Tibial artery (tissue), 4 donors: ENCODE results near the gene PLXNA2.

ENCODE experiments used
- DNase-seq, 2 donors: peaks; one replicate each; pipeline ENCODE4 v3.0.0-alpha.2; 2019
- H3K27ac ChIP-seq, 2 donors: fragments of 200-600 bp; sonication (generic) in 1 of 2; 1 replicate in 1 of 2; 2 replicates in 1 of 2; pipeline ENCODE4 v1.5.1; 2018 to 2019; ENCODE audit warnings: mild to moderate bottlenecking in 1 of 2
- H3K27me3 ChIP-seq, 2 donors: fragments of 200-600 bp; sonication (generic) in 1 of 2; one replicate each; pipeline versions ENCODE4 v1.5.1 to v1.6.0; 2016 to 2019
- H3K36me3 ChIP-seq, 3 donors: fragments of 200-600 bp; sonication (generic) in 2 of 3; one replicate each; pipeline ENCODE4 v1.5.1; 2016 to 2019; ENCODE audit warnings: mild to moderate bottlenecking in 2 of 3
- H3K4me1 ChIP-seq, 4 donors: fragments of 200-600 bp; sonication (generic) in 2 of 4; 1 replicate in 3 of 4; 2 replicates in 1 of 4; pipeline ENCODE4 v1.5.1; 2016 to 2019
- H3K4me3 ChIP-seq, 2 donors: fragments of 200-600 bp; sonication (generic) in 1 of 2; 1 replicate in 1 of 2; 2 replicates in 1 of 2; pipeline ENCODE4 v1.5.1; 2018 to 2019; ENCODE audit warnings: mild to moderate bottlenecking in 2 of 2
- H3K9me3 ChIP-seq, 3 donors: fragments of 200-600 bp; sonication (generic) in 1 of 3; one replicate each; pipeline ENCODE4 v1.5.1; 2016 to 2019
- intact Hi-C: fragments of 100-400 bp; cut with DNase I; formaldehyde crosslinking; loops from one replicate; pipeline ENCODE4 v1.15.0; 2023; ENCODE audit warnings: low total_unique reads
- TF ChIP-seq, protein P1 (sequence below), 2 experiments: fragments of 200-600 bp in 1 of 2; fragments of 450-650 bp in 1 of 2; IDR thresholded peaks; one replicate each; pipeline ENCODE4 v1.5.1; 2017 to 2019; ENCODE audit warnings: antibody characterized with exemption in 2 of 2, mild to moderate bottlenecking in 1 of 2, moderate library complexity in 1 of 2

PLXNA2 gene

GRCh38 chr1:208187499-208188041, 56.6 kb downstream of the PLXNA2 start:
- DNase-seq = no peak
- Histone ChIP-seq H3K27me3 (no peaks in the 10 kb centered on the region), H3K27ac (no peak overlapping the region), H3K4me3 (no peak overlapping the region), H3K4me1 (peaks cover 0 to 29% (median 26%) of the 10 kb centered on the region in 4 donors), H3K9me3 (no peaks in the 10 kb centered on the region), H3K36me3 (peaks cover 0 to 5% (median 0%) of the 10 kb centered on the region in 3 donors)
- TF ChIP-seq, protein P1, sequence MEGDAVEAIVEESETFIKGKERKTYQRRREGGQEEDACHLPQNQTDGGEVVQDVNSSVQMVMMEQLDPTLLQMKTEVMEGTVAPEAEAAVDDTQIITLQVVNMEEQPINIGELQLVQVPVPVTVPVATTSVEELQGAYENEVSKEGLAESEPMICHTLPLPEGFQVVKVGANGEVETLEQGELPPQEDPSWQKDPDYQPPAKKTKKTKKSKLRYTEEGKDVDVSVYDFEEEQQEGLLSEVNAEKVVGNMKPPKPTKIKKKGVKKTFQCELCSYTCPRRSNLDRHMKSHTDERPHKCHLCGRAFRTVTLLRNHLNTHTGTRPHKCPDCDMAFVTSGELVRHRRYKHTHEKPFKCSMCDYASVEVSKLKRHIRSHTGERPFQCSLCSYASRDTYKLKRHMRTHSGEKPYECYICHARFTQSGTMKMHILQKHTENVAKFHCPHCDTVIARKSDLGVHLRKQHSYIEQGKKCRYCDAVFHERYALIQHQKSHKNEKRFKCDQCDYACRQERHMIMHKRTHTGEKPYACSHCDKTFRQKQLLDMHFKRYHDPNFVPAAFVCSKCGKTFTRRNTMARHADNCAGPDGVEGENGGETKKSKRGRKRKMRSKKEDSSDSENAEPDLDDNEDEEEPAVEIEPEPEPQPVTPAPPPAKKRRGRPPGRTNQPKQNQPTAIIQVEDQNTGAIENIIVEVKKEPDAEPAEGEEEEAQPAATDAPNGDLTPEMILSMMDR (IDR thresholded peaks at IDR 0.05) = no peak
- intact Hi-C loops = loop anchor here (10.0 kb wide), 1 partner anchor 63 kb away; no protein-coding TSS in a partner anchor

GRCh38 chr1:208185801-208186231, 58.4 kb downstream of the PLXNA2 start:
- intact Hi-C loops = loop anchor here (10.0 kb wide), 1 partner anchor 61 kb away; no protein-coding TSS in a partner anchor
- Histone ChIP-seq H3K36me3 (peaks cover 0 to 5% (median 0%) of the 10 kb centered on the region in 3 donors), H3K4me1 (peaks cover 0 to 47% (median 36%) of the 10 kb centered on the region in 4 donors), H3K4me3 (no peak overlapping the region), H3K27ac (no peak overlapping the region), H3K27me3 (no peaks in the 10 kb centered on the region), H3K9me3 (no peaks in the 10 kb centered on the region)
- no peak for DNase-seq
- TF ChIP-seq, protein P1 (IDR thresholded peaks at IDR 0.05) = no peak

GRCh38 chr1:208184966-208185654, 59.1 kb downstream of the PLXNA2 start:
- no peak for DNase-seq
- no peaks in the 10 kb centered on the region for H3K9me3 ChIP-seq
- peaks cover 0 to 53% (median 40%) of the 10 kb centered on the region in 4 donors for H3K4me1 ChIP-seq
- no peaks in the 10 kb centered on the region for H3K27me3 ChIP-seq
- no peak overlapping the region for H3K4me3 ChIP-seq
- peaks cover 0 to 5% (median 0%) of the 10 kb centered on the region in 3 donors for H3K36me3 ChIP-seq
- intact Hi-C loops = loop anchor here (10.0 kb wide), 1 partner anchor 60 kb away; no protein-coding TSS in a partner anchor
- H3K27ac ChIP-seq = peak overlapping the region; percentile 5 to 56
- TF ChIP-seq, protein P1 (IDR thresholded peaks at IDR 0.05) = no peak

DNA sequence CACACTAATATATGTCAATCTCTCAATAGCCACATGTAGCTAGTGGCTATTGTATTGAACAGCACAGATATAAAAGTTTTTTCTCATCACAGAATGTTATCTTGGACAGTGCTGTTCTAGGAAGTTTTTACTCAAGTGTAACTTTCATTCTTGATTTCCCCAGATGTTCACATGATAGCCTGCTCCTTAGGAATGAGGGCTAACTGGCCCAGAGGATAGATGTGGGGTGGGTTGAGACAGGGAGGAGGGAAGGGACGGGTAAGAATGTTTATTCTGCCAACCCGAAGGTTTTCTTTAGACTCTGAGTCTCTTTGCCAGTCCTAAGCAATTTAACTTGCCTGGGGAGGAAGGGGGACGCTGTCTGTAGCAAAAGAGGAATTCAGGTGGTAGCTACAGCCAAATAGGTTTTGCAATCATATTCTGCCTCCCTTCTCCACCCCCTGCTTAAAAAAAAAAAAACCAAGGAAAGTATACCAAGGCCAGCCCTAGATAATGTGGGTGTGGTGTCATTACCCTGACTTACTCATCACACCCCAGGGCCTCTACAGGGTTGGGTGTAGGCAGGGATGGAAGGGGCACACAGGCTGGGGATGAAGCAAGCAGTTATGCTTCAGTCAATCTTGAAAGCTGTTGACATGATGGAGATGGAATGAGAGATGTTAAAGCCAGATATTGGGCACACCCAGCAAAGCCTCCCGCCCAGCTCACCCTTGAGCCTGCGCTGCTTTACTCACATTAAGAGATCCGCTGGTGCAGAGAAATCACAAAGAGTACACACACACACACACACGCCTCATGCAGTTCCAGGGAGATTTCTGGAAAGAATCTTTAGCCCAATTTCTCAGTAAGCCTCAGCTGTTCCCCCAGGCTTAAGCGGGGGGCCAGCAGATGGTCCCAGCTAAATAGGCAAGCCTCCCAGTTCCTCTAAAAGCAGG, 59.9 kb downstream of the PLXNA2 start:
- Histone ChIP-seq H3K4me3 (no peak overlapping the region), H3K9me3 (no peaks in the 10 kb centered on the region), H3K27me3 (no peaks in the 10 kb centered on the region), H3K4me1 (peaks cover 0 to 61% (median 46%) of the 10 kb centered on the region in 4 donors), H3K36me3 (peaks cover 0 to 5% (median 0%) of the 10 kb centered on the region in 3 donors), H3K27ac (peak overlapping the region; percentile 49 to 56)
- intact Hi-C loops = loop anchor here (10.0 kb wide), 1 partner anchor 59 kb away; no protein-coding TSS in a partner anchor
- peak; percentile 82 to 83 for DNase-seq
- TF ChIP-seq, protein P1 (IDR thresholded peaks at IDR 0.05) = no peak
